OCI-LY7 (cell line): ENCODE data around the gene RAB20. TPM values are rescaled to one million over a fixed set of nuclear protein-coding genes. Genes with fewer than 3 reads are reported as not detected.

Source experiments
- BruUV-seq: library from RNA; stranded (reverse); fragments of 400-500 nt; replicated peaks from 2 replicates; lab custom pipeline; 2021; lab: Mats Ljungman, UMichigan
- CTCF ChIA-PET: fragments of 300-600 bp; sonication (Branson Sonifier 250); formaldehyde crosslinking; loops from one replicate; lab custom pipeline; 2022; ENCODE audit warnings: antibody characterized with exemption; ENCODE audit not compliant: unreplicated experiment; lab: Charles Lee
- POLR2A ChIA-PET: fragments of 300-600 bp; sonication (Branson Sonifier 250); formaldehyde crosslinking; loops from one replicate; lab custom pipeline; 2022; ENCODE audit warnings: antibody characterized with exemption; lab: Charles Lee
- DNase-seq: peaks from one replicate; pipeline ENCODE4 v3.0.0-alpha.2; 2015; ENCODE audit warnings: low spot score
- H2AFZ ChIP-seq: fragments of 200-600 bp; sonication (generic), shearing (Covaris generic); 2 replicates; pipeline ENCODE4 v1.6.1; 2014; ENCODE audit warnings: mild to moderate bottlenecking, antibody characterized with exemption, low read length, moderate library complexity
- H3K27ac ChIP-seq: fragments of 200-600 bp; sonication (generic); 2 replicates; pipeline ENCODE4 v1.5.1; 2014; ENCODE audit warnings: mixed run types, low read depth, mild to moderate bottlenecking, moderate library complexity, low read length, inconsistent platforms; ENCODE audit not compliant: poor library complexity, severe bottlenecking
- H3K36me3 ChIP-seq: fragments of 200-600 bp; sonication (generic); 2 replicates; pipeline ENCODE4 v1.6.1; 2014; ENCODE audit warnings: mild to moderate bottlenecking, antibody characterized with exemption, low read length, moderate library complexity, mixed read lengths; ENCODE audit not compliant: insufficient read depth
- H3K4me1 ChIP-seq: fragments of 200-600 bp; sonication (generic); 2 replicates; pipeline ENCODE4 v1.5.1; 2014; ENCODE audit warnings: mild to moderate bottlenecking, low read length; ENCODE audit not compliant: insufficient read depth, poor library complexity, severe bottlenecking
- H3K4me2 ChIP-seq: fragments of 200-600 bp; sonication (generic); 2 replicates; pipeline ENCODE4 v1.6.1; 2014; ENCODE audit warnings: mild to moderate bottlenecking, low read length
- H3K4me3 ChIP-seq: fragments of 200-600 bp; sonication (generic); 2 replicates; pipeline ENCODE4 v1.5.1; 2014; ENCODE audit warnings: mild to moderate bottlenecking, low read depth, low read length; ENCODE audit not compliant: poor library complexity, severe bottlenecking
- H3K79me2 ChIP-seq: fragments of 200-600 bp; sonication (generic); 2 replicates; pipeline ENCODE4 v1.6.1; 2016; ENCODE audit warnings: low read depth, mild to moderate bottlenecking, low read length, moderate library complexity, mixed read lengths; ENCODE audit not compliant: insufficient read depth
- H3K9me2 ChIP-seq: fragments of 200-600 bp; sonication (generic); 2 replicates; pipeline ENCODE4 v1.6.1; 2016; ENCODE audit warnings: mild to moderate bottlenecking, low read length, mixed read lengths; ENCODE audit not compliant: insufficient read depth
- H3K9me3 ChIP-seq: fragments of 200-600 bp; sonication (generic); 2 replicates; pipeline ENCODE4 v1.6.1; 2014; ENCODE audit warnings: mild to moderate bottlenecking, mixed run types, low read length, mixed read lengths
- H4K20me1 ChIP-seq: fragments of 200-600 bp; sonication (generic); 2 replicates; pipeline ENCODE4 v1.6.1; 2014; ENCODE audit warnings: mild to moderate bottlenecking, antibody characterized with exemption, low read length, moderate library complexity, mixed read lengths; ENCODE audit not compliant: insufficient read depth
- CTCF ChIP-seq: fragments of 200-600 bp; sonication (generic); conservative IDR thresholded peaks from 2 replicates; pipeline ENCODE4 v1.5.1; 2014; ENCODE audit warnings: mild to moderate bottlenecking, antibody characterized with exemption, low read length, moderate library complexity, mixed read lengths
- EZH2phosphoT487 ChIP-seq: fragments of 200-600 bp; sonication (generic); IDR thresholded peaks from 2 replicates; pipeline ENCODE4 v1.6.1; 2018; ENCODE audit warnings: low read depth, borderline replicate concordance, mild to moderate bottlenecking, mixed run types, antibody characterized with exemption, low read length, moderate library complexity, mixed read lengths
- intact Hi-C: fragments of 100-400 bp; cut with micrococcal nuclease; formaldehyde crosslinking; loops from one replicate; pipeline ENCODE4 v1.10.0; 2022; ENCODE audit not compliant: unreplicated experiment
- total RNA-seq, 2 experiments: library from RNA; depleted of rRNA in 1 of 2; stranded (reverse); fragments of >200 nt in 1 of 2; shearing (Covaris generic) in 1 of 2; gene quantifications; 2 replicates each; pipeline ENCODE4 v1.2.3, GENCODE V29; 2014 to 2022

Gene RAB20
- total RNA-seq, 2 experiments from 2014 or later, result not detected

GRCh38 chr13:110589793-110590390 is 28.4 kb upstream of the RAB20 start:
- Histone ChIP-seq H2AFZ (no peak overlapping the region), H3K4me2 (no peak overlapping the region), H3K9me3 (no peaks in the 10 kb centered on the region), H3K4me1 (no peaks in the 10 kb centered on the region), H3K9me2 (no peaks in the 10 kb centered on the region), H4K20me1 (no peaks in the 10 kb centered on the region), H3K27ac (no peak overlapping the region), H3K79me2 (no peaks in the 10 kb centered on the region), H3K36me3 (no peaks in the 10 kb centered on the region), H3K4me3 (no peak overlapping the region)
- ChIA-PET POLR2A (interaction anchor here (0.6 kb wide), 1 partner anchor 24 kb away, joined by 4 read pairs; no protein-coding TSS in a partner anchor), CTCF (no interaction called here)
- intact Hi-C loops, result loop anchor here (10.0 kb wide), 2 partner anchors 135 to 335 kb away; no protein-coding TSS in a partner anchor
- DNase-seq, result no peak
- TF ChIP-seq CTCF (no peak), EZH2phosphoT487 (no peak)
- no TSS peak for BruUV-seq

- intact Hi-C loops, result no loop called here
- no peaks in the 10 kb centered on the region for H3K9me3 ChIP-seq
- no peaks in the 10 kb centered on the region for H4K20me1 ChIP-seq
- TF ChIP-seq CTCF (no peak), EZH2phosphoT487 (no peak)
- no peak overlapping the region for H3K4me3 ChIP-seq
- no peaks in the 10 kb centered on the region for H3K9me2 ChIP-seq
- no peaks in the 10 kb centered on the region for H3K36me3 ChIP-seq
- H3K4me1 ChIP-seq, result no peaks in the 10 kb centered on the region
- no peaks in the 10 kb centered on the region for H3K79me2 ChIP-seq
- no TSS peak for BruUV-seq
- no peak overlapping the region for H2AFZ ChIP-seq
- no peak for DNase-seq
- POLR2A ChIA-PET, result interaction anchor here (0.7 kb wide), 1 partner anchor 16 kb away, joined by 5 read pairs; no protein-coding TSS in a partner anchor
- CTCF ChIA-PET, result no interaction called here
- H3K4me2 ChIP-seq, result no peak overlapping the region
- H3K27ac ChIP-seq, result no peak overlapping the region
These were observed 21.8 kb upstream of the RAB20 start for GRCh38 chr13:110583178-110583865.
